SU-DHL-6 (cell line): ENCODE measurements around the gene OR1D2.
"Not testable (repeated sequence)": the region's sequence is repeated elsewhere in the genome, so short reads cannot be mapped to it uniquely, and the experiment has no call there.

ENCODE experiments used
- H2AFZ ChIP-seq: fragments of 200-600 bp; sonication (generic); 2 replicates; pipeline ENCODE4 v1.6.1; 2014; ENCODE audit warnings: low read depth, mild to moderate bottlenecking, moderate library complexity, mixed read lengths, antibody characterized with exemption, low read length; ENCODE audit not compliant: severe bottlenecking
- H3F3A ChIP-seq: fragments of 200-600 bp; shearing (Covaris generic); 2 replicates; pipeline ENCODE4 v1.6.0; 2016; ENCODE audit warnings: antibody characterized with exemption, mild to moderate bottlenecking; ENCODE audit not compliant: insufficient read depth
- H3K27ac ChIP-seq: fragments of 200-600 bp; sonication (generic); 2 replicates; pipeline ENCODE4 v1.5.1; 2016; ENCODE audit warnings: low read depth, mild to moderate bottlenecking, low read length, moderate library complexity, mixed read lengths
- H3K27me3 ChIP-seq: fragments of 200-600 bp; sonication (generic), shearing (Covaris generic); 2 replicates; pipeline ENCODE4 v1.6.0; 2014; ENCODE audit warnings: mild to moderate bottlenecking, low read length
- H3K36me3 ChIP-seq: fragments of 200-600 bp; sonication (generic); 2 replicates; pipeline ENCODE4 v1.6.1; 2014; ENCODE audit warnings: mild to moderate bottlenecking, low read length, mixed read lengths
- H3K4me2 ChIP-seq: fragments of 300-600, 200-600 bp; shearing (Covaris generic), sonication (generic); 2 replicates; pipeline ENCODE4 v1.6.0; 2014; ENCODE audit warnings: low read length, low read depth, mild to moderate bottlenecking; ENCODE audit not compliant: poor library complexity, severe bottlenecking
- H3K4me3 ChIP-seq: fragments of 200-600 bp; sonication (generic); 2 replicates; pipeline ENCODE4 v1.5.1; 2014; ENCODE audit warnings: antibody characterized with exemption, low read length, mild to moderate bottlenecking, mixed read lengths; ENCODE audit not compliant: insufficient read depth, poor library complexity, severe bottlenecking
- H3K79me2 ChIP-seq: fragments of 200-600 bp; sonication (generic); 2 replicates; pipeline ENCODE4 v1.6.1; 2014; ENCODE audit warnings: mild to moderate bottlenecking, low read length, moderate library complexity; ENCODE audit not compliant: insufficient read depth
- H3K9ac ChIP-seq: fragments of 200-600 bp; sonication (generic); 2 replicates; pipeline ENCODE4 v1.7.0; 2014; ENCODE audit warnings: mild to moderate bottlenecking, low read length
- H3K9me2 ChIP-seq: fragments of 200-600 bp; sonication (generic); replicated peaks from 2 replicates; pipeline ENCODE4 v1.6.1; 2014; ENCODE audit warnings: low read length; ENCODE audit not compliant: insufficient read depth
- H3K9me3 ChIP-seq: fragments of 200-600 bp; sonication (generic); 2 replicates; pipeline ENCODE4 v1.6.1; 2014; ENCODE audit warnings: low read length, mixed read lengths; ENCODE audit not compliant: insufficient read depth
- H4K20me1 ChIP-seq: fragments of 200-600 bp; sonication (generic); 2 replicates; pipeline ENCODE4 v1.6.1; 2014; ENCODE audit warnings: low read depth, mild to moderate bottlenecking, antibody characterized with exemption, low read length, moderate library complexity, mixed read lengths
- CTCF ChIP-seq: fragments of 200-600 bp; sonication (generic); IDR thresholded peaks from one replicate; pipeline ENCODE4 v1.5.1; 2017; ENCODE audit warnings: antibody characterized with exemption, mild to moderate bottlenecking, low read length, moderate library complexity; ENCODE audit not compliant: insufficient read depth, poor library complexity, severe bottlenecking
- EZH2phosphoT487 ChIP-seq: fragments of 200-600 bp; sonication (generic), shearing (Covaris generic); conservative IDR thresholded peaks from 2 replicates; pipeline ENCODE4 v1.6.1; 2018; ENCODE audit warnings: mild to moderate bottlenecking, antibody characterized with exemption, low read length, moderate library complexity, mixed read lengths

Gene OR1D2

GRCh38 chr17:3062824-3063377, 41.3 kb downstream of the OR1D2 start:
- not testable (repeated sequence) for H3K27me3 ChIP-seq, H3K79me2 ChIP-seq, H3K27ac ChIP-seq, H3K9me2 ChIP-seq, H2AFZ ChIP-seq, H4K20me1 ChIP-seq, H3K4me2 ChIP-seq, H3K36me3 ChIP-seq, H3K9ac ChIP-seq, H3K4me3 ChIP-seq, H3K9me3 ChIP-seq, H3F3A ChIP-seq

DNA sequence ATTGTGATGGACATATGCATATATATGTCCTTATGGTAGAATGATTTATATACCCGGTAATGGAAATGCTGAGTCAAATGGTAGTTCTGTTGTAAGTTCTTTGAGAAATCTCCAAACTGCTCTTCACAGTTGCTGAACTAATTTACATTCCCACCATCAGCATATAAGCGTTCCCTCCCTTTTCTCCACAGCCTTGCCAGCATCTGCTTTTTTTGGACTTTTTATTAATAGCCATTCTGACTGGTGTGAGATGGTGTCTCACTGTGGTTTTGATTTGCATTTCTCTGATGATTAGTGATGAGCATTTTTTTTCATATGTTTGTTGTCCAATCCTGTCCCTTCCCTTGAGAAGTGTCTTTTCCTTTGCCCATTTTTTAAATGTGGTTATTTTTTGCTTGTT, 49.4 kb downstream of the OR1D2 start:
- H3K27ac ChIP-seq, H3K9ac ChIP-seq, H3K36me3 ChIP-seq, H3F3A ChIP-seq, H3K79me2 ChIP-seq, H3K9me2 ChIP-seq, H3K9me3 ChIP-seq, H4K20me1 ChIP-seq, H3K4me2 ChIP-seq, H3K4me3 ChIP-seq, H2AFZ ChIP-seq, H3K27me3 ChIP-seq: not testable (repeated sequence)

GRCh38 chr17:3049705-3050295, 54.4 kb downstream of the OR1D2 start:
- no peak overlapping the region for H3K4me2 ChIP-seq
- H3K9me2 ChIP-seq, result no peaks in the 10 kb centered on the region
- H3K9me3 ChIP-seq, result no peaks in the 10 kb centered on the region
- no peak overlapping the region for H3K27ac ChIP-seq
- H3F3A ChIP-seq, result no peaks in the 10 kb centered on the region
- no peaks in the 10 kb centered on the region for H3K79me2 ChIP-seq
- H3K4me3 ChIP-seq, result no peak overlapping the region
- H4K20me1 ChIP-seq, result no peaks in the 10 kb centered on the region
- TF ChIP-seq EZH2phosphoT487 (no peak), CTCF (no peak)
- no peak overlapping the region for H3K9ac ChIP-seq
- no peaks in the 10 kb centered on the region for H3K36me3 ChIP-seq
- no peak overlapping the region for H2AFZ ChIP-seq
- H3K27me3 ChIP-seq, result peaks cover 3% of the 10 kb centered on the region; the same call in 1 of the 2 replicates

- Histone ChIP-seq H3K27ac (no peak overlapping the region), H2AFZ (no peak overlapping the region), H3K9me2 (no peaks in the 10 kb centered on the region), H3K4me3 (no peak overlapping the region), H3K4me2 (no peak overlapping the region), H3K79me2 (no peaks in the 10 kb centered on the region), H3K9me3 (peaks cover 2% of the 10 kb centered on the region; the same call in 1 of the 2 replicates), H3F3A (no peaks in the 10 kb centered on the region), H4K20me1 (no peaks in the 10 kb centered on the region), H3K9ac (no peak overlapping the region), H3K27me3 (peaks cover 3% of the 10 kb centered on the region; the same call in 1 of the 2 replicates), H3K36me3 (no peaks in the 10 kb centered on the region)
- no peak for TF ChIP-seq CTCF
- TF ChIP-seq EZH2phosphoT487, result no peak
Measured at GRCh38 chr17:3048727-3049471, 55.3 kb downstream of the OR1D2 start.
